ENCODE results near the gene DCN. TPM values are rescaled to one million over a fixed set of nuclear protein-coding genes. Genes with fewer than 3 reads are reported as not detected.

The DCN gene
- total RNA-seq, 1 experiment from 2014 or later = not detected

DNA sequence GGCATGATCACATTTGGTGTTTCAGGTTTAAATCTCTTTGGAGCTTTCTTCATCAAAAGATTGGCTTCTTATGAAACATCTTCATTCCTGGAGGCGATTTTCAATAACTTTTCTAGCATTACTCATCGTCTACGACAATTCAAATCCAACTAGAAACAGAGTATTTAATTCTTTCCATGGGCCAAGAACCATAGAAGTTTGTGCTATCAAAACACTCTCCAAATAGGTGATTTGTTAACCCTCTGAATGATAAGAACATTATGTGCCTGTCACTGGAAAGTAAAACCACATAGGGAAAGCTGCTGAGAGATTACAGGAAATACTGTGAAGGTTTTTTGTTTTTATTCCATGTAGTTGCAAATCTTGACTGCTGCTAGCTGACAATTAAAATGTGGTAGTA, 6.9 kb upstream of the DCN start:
- DNase-seq (ENCODE audit: low spot score) = no peak
- in situ Hi-C loops (cut with HindIII; ENCODE audit: low sequenced_read_pairs) = no loop called here

DNA sequence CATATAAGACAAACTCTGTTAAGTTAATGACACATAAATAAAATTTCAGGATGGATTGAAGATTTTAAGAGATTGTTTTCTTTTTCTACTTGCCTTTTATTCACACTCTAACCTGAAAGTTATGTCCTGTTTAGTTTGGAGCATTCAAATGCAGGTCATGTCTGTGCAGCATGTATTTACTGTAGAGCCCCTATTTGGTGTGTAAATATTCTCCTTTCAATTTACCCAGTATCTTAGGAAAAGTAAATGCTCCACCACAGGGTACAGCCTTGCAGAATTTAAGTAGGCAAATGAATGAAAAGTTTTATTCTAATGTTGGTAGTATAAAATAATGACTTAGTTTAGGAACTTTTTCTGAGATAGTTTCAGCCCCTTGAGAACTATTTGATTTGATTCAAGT, 6.2 kb upstream of the DCN start:
- no peak for DNase-seq (ENCODE audit: low spot score)
- in situ Hi-C loops (cut with HindIII; ENCODE audit: low sequenced_read_pairs) = no loop called here

DNA sequence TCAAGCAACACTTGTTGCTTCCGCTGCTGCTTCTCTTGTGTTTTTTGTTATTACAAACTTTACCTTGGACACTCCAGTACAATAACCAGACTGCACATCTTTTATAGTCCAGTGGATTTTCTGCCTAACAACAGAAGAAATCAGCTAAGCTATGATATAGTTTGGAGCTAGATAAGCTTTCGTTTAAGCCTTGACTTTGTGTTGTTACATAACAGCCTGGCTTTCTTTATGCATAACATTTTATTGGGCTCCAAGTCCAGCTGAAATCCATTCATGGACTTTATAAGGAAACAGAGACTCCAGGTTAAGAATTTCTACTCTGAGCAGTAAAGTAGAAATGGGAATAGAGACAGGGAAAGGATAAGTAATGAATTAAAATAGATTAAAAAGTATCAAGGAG, 3.5 kb upstream of the DCN start:
- in situ Hi-C loops (cut with HindIII; ENCODE audit: low sequenced_read_pairs) = no loop called here

DNA sequence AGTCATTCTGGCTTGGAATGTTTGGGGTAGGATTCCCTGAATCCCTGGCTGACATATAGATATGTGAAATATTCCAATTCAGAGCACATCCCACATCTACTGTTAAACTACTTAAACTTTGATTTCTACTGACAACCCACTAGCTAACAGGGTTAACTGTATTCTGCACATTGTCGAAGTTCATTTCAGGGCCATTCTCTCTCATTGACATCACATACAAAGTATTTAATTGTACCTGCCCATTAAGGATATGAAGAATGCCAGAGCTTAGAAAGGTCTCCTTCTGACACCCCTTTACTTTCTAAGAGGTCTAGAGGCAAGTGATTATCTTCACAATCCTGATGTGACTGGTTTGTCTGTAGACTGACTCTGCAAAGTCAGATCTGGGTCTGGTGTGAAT, 2.8 kb upstream of the DCN start:
- in situ Hi-C loops (cut with HindIII; ENCODE audit: low sequenced_read_pairs) = no loop called here
- DNase-seq (ENCODE audit: low spot score) = no peak

More for the DNA sequence above, 3.5 kb upstream of the DCN start:
- no peak for DNase-seq (ENCODE audit: low spot score)

DNA sequence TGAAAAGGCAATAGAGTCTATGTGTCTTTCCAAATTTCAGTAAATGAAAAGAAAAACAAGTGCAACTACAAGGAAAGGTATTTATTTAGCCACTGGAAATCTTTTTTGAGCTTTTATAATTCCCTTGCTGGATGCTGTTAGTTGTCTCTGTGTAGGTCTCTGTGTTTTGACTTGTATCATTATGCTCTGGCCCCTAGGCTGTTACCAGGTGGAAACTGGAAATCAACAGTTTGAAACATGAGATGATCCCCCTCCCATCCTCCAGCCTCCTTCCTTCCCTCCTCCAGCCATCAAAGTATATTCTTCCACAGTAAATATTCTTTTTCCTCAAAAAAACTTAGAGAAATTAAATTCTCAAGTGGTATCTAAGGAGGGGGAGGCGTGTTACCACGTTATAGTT, 934 bp upstream of the DCN start:
- no peak for DNase-seq (ENCODE audit: low spot score)
- in situ Hi-C loops (cut with HindIII; ENCODE audit: low sequenced_read_pairs) = no loop called here

DNA sequence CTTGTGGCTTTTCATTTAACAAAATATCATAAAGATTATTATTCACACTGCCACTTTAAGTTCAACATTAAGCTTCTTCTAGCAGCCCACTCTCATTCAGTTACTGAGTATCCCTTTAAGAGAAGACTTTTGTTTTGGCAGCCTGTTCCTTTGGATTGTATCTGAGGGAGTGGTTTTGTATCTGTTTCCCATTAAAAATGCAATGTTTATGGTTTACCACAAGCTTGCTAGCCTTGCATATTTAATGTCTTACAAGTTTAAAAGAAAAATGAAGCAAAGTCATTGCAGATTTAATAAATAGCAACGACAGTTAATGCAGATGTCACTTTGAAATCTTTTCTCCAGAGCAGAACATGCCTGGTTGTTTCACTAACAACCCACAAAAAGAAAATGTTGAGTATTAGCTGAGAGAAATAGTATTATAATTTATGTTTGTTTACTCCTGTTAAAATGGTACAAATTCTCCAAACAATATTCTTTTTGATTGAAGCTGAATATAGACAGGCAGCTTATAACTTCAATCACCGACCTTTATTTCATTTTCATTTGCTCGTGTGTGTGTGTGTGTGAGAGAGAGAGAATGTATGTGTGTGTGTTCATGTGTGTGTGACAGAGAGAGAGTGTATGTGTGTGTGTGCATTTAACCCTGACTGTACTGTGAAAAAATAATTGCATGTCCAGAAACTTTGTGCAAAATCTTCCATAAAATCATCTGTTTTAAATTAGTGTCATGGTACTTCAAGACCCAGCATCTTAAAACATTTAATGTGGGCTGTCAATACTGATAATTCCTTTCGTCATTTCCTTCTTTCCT, 1.8 kb downstream of the DCN start:
- DNase-seq (ENCODE audit: low spot score) = no peak
- in situ Hi-C loops (cut with HindIII; ENCODE audit: low sequenced_read_pairs) = no loop called here

DNA sequence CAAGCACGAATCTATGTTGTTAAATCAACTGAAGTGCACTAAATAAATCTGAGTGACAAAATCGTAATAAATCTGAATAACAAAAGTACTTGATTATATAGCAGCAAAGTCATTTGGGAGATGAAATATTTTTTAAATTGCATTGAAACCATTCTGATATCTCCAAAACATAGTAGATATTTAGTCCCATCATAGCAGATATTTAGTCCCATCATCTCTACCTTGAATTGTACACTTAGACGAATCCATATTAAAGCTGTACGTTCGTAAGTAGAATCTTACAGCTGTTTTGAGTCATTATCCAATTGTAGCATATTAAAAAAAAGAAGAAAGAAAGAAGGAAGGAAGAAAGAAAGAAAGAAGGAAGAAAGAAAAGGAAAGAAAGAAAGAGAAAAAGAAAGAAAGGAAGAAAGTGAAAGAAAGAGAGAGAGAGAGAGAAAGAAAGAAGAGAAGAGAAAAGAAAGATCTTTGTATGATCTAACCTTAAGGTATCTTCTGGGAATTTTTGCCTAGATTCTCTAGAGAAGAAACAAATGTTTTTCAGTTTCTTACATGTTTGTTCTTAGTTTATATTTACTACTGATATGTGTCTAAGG, 2.6 kb downstream of the DCN start:
- in situ Hi-C loops (cut with HindIII; ENCODE audit: low sequenced_read_pairs) = no loop called here
- no peak for DNase-seq (ENCODE audit: low spot score)

DNA sequence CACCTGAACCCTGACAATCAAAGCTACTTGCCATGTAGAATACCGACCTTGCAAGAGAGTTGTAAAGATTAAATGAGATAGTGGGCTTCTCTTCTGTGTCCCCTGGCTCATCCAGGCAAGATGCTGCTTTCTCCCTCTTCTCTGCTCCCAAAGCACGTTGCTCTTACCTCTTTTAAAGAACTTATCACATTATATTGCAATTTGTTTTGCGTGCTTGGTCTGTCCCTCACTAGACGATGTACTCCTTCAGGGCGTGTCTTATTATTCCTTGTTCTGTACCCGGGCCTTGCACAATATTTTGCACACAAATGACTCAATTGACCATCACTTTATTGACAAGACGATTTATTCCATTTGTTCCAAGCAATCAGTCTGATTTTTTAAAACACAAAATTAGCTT, 3.3 kb downstream of the DCN start:
- in situ Hi-C loops (cut with HindIII; ENCODE audit: low sequenced_read_pairs) = no loop called here
- no peak for DNase-seq (ENCODE audit: low spot score)

DNA sequence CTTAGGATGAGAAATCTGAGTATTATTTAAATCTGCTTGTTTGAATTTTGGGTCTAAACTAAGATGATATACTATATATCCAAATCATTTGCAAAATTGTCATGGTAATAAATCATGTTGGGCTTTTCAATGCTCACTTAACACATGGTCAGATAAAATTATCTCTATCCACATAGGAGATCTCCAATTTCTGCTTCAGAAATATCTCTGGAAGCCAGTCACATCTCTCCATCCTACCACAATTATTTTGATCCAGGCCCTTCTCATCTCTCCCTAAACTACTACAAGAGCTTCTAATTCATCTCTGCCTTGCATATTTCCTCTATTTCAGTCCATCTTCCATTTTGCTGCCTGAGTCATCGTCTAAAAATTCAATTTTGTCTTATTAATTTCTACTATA, 3.8 kb downstream of the DCN start:
- no peak for DNase-seq (ENCODE audit: low spot score)
- in situ Hi-C loops (cut with HindIII; ENCODE audit: low sequenced_read_pairs) = no loop called here

DNA sequence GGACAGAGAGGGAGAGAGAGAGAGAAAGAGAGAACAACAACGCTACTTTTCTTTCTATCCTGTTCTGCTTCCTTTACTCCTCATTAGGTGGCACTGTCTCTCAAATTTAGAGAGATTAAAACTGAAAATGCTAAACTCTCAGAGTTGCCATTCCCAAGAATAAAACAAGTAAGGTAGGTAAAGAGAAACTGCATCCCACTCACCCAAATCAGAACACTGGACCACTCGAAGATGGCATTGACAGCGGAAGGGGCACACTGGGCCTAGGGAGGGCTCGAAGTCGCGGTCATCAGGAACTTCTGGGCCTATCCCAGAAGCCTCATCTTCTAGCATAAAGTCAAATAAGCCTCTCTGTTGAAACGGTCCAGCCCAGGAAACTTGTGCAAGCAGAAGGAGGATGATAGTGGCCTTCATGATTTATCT, 4.5 kb downstream of the DCN start:
- DNase-seq (ENCODE audit: low spot score) = peak; percentile 49
- in situ Hi-C loops (cut with HindIII; ENCODE audit: low sequenced_read_pairs) = no loop called here

DNA sequence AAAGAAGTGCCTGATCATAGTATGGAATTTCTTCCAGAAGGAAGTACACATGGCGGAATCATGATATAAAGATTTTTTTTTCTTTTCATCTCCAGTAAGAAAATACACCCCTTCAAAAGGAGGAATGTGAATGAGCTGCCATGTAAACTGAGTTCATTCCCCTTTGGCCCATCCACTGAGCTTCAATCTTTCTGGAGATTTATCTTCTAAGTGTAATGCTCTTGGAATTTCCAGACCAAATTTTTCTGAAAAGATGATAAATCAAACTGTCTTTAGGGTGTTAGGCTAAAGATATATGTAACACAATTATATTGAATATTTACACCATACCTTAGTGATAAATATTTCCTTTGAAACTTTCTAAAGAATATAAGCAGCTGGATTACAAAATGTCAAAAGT, 5.2 kb downstream of the DCN start:
- in situ Hi-C loops (cut with HindIII; ENCODE audit: low sequenced_read_pairs) = no loop called here

DNA sequence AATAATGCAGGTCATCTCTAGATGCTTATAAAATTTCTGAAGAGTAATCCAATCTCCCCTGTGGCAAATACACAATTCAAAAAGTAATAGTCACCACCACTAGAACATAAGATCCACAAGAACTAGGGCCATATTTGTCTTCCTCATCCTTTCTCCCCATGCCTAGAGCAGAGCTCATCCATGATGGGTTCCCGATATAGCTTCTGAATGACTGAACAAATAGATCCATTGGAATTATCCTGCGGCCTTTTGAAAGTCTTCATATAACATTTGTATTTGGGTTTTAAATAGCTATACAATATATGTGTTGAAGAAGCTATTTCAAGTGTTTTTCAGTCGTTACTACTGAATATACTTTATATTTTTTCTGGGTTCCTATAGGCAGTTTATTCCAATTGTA, 5.7 kb downstream of the DCN start:
- in situ Hi-C loops (cut with HindIII; ENCODE audit: low sequenced_read_pairs) = no loop called here
- no peak for DNase-seq (ENCODE audit: low spot score)

More for the DNA sequence above, 5.2 kb downstream of the DCN start:
- DNase-seq (ENCODE audit: low spot score) = no peak

DNA sequence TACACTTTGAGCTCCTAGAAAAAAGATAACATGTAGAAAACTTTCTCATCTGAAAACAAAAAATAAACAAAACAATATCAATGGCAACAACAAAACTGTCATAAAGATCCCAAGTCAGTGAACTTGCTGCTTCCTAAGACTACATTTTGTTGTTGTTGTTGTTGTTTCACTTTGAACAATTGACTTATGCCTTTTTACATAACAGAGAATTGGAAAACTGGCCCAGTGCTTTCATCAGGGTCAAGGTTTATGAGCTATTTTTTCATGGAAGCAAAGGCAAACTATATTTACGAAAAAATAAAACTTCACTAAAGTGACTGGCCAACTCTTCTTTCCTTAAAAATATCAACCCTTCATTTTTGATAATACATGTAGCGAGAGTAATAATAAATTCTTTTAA, 6.3 kb downstream of the DCN start:
- in situ Hi-C loops (cut with HindIII; ENCODE audit: low sequenced_read_pairs) = no loop called here
- DNase-seq (ENCODE audit: low spot score) = no peak

DNA sequence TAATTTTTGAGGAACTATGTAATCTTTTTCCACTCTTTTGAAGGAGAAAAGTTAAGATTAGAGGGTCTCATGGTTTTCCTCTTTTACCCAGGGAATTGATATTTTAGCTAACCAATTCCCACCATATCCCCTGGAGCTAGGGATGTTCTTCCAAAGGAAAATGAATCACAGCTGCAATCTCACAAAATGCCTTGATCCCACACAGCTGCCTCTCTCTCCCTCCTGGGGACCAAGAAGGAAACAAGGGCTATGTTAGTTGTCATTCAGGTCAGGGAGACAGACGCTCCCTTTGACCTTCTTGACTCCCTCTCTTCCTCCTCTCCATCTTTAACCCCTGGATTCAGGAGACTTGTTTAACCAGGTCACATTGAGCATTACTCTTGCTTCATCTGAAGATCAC, 9.5 kb downstream of the DCN start:
- in situ Hi-C loops (cut with HindIII; ENCODE audit: low sequenced_read_pairs) = no loop called here
- no peak for DNase-seq (ENCODE audit: low spot score)

DNA sequence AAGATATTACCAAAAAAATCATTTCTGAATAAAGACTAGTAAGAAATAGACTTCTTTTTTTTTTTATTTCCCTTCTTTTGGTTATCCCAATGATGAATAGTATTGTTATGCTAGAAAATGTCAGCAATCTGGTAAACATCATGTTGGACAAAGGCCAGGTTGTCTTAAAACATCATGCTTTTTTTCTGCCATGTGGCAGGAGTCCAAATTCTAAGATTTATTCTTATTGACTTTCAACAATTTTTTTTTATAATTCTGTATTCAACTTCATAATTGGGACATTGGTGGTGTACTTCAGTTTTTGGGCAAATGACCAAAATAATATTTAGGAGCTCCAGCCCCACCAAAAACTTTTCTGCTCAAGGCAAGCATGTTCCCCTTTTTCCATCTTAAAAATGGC, 10.5 kb downstream of the DCN start:
- in situ Hi-C loops (cut with HindIII; ENCODE audit: low sequenced_read_pairs) = no loop called here
- no peak for DNase-seq (ENCODE audit: low spot score)

DNA sequence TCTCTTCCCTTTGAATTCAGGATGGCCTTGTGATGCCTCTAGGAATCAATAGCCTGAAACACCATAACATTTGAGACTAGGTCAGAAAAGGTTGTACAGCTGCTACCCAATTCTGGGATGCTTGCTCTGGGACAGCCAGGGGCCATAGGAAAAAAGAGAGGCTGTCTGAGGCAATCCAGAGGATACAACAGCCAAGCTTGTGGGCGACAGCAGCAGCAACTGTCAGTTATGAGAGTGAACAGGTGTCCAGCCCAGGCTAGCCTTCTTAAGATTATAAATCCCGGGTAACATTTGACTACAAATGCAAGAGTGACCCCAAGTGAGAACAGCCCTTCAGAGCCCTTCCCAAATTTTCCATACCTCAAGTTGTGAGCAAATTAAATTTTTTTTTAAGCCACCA, 11.1 kb downstream of the DCN start:
- no peak for DNase-seq (ENCODE audit: low spot score)
- in situ Hi-C loops (cut with HindIII; ENCODE audit: low sequenced_read_pairs) = no loop called here

DNA sequence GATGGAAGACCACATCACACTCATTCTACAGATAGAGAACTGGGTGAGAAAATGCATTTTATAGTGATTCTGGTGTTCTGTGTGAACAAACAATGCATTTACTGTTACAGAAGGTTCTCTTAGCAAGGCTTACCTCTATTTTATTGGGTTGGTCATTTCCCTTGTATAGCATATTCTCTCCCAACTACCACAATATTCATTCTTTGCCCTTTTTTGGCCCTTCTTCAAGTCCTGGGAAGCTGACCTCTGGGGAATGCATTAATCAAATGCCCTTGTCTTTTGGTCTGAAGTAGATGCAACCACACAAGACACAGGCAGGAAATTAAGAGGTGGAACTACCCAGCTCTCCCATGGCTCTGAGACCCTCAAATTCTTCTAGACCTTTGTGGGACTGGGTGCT, 19.5 kb downstream of the DCN start:
- in situ Hi-C loops (cut with HindIII; ENCODE audit: low sequenced_read_pairs) = no loop called here

DNA sequence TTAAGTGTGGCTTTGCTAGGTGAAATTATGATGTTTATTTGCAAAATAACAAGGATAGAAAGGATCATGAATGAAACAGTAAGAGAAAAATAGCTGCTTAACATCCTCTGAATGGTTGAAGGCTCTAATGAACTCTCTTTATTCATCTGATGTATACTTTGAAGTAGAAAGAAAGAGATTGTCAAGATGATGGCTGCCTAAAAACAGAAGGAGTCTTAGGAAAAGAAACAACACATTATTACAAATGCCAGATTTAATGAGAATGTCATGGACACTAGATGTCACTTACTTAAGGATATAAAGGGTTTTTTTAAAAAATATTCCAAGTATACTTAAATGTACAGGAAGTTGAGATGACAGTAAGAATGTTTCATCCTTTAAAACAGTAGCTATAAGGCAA, 21.6 kb downstream of the DCN start:
- no peak for DNase-seq (ENCODE audit: low spot score)
- in situ Hi-C loops (cut with HindIII; ENCODE audit: low sequenced_read_pairs) = no loop called here

More for the DNA sequence above, 19.5 kb downstream of the DCN start:
- no peak for DNase-seq (ENCODE audit: low spot score)

DNA sequence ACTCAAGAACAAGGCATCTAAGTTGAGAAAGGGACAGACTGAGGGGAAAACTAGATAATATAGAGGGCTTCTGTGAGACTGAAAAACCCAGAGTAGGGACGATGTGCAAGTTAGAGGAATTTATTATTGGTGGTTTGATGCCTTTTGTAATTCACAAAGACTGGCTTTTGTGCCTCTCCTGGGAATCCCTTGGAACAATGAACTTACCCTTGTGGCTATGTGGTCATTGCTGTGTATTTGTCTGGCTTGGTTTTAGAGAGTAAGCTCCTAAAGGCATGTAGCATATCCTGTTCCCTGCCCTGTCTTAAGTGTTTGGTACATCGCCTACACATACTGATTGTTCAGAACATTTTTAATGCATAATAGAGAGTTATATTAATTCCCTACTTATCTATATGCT, 26.6 kb downstream of the DCN start:
- DNase-seq (ENCODE audit: low spot score) = no peak
- in situ Hi-C loops (cut with HindIII; ENCODE audit: low sequenced_read_pairs) = no loop called here

DNA sequence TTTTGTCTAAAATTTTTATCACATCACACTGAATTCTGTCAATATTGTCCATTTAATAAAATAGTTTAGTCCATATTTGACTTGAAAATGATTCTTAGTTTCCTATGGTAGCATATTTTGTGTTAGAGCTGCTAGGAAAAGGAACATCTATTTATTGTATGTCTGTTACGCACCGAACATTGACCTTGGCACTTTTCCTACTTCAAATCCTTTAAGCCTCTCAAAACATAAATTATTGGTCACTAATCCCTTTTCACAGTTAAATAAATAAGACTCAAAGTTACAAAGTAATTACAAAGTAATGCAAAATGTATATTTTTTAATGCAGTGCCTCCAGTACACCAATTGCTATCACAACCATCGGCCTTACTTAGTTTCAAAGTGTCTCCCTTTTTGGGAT, 28.5 kb downstream of the DCN start:
- in situ Hi-C loops (cut with HindIII; ENCODE audit: low sequenced_read_pairs) = no loop called here
- no peak for DNase-seq (ENCODE audit: low spot score)

DNA sequence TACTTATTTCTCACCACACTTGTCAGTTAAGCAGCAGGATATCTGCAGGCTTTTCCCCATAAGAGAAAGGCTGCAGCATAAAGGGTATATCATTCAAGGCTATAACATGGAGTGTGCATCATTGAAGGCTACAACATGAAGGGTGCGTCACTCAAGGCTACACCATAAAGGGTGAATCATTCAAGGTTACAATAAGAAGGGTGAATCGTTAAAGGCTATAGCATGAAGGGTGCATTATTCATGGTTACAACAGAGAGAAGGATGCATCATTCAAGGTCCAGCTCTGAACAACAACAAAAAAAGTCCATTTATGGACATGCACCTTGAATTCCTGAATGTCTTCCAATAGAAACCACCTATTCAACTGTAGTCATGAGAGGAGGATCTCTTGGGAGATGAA, 38.6 kb downstream of the DCN start:
- DNase-seq (ENCODE audit: low spot score) = no peak
- in situ Hi-C loops (cut with HindIII; ENCODE audit: low sequenced_read_pairs) = no loop called here
